Smooth muscle cell (in vitro differentiated cells): ENCODE data around the gene DPH3. TPM values are rescaled to one million over a fixed set of nuclear protein-coding genes. Genes with fewer than 3 reads are reported as not detected.

Experiments
- DNase-seq: peaks from one replicate; lab custom pipeline; 2025; ENCODE audit not compliant: unreplicated experiment; lab: John Stamatoyannopoulos, UW
- H2AFZ ChIP-seq: fragments of 200-600 bp; sonication (generic); 2 replicates; pipeline ENCODE4 v1.6.0; 2016; ENCODE audit warnings: antibody characterized with exemption, low read depth, mild to moderate bottlenecking
- H3F3A ChIP-seq: fragments of 200-600 bp; sonication (generic); 2 replicates; pipeline ENCODE4 v1.6.0; 2017; ENCODE audit warnings: antibody characterized with exemption, low read depth
- H3K27ac ChIP-seq: fragments of 200-600 bp; sonication (generic); 2 replicates; pipeline ENCODE4 v1.5.1; 2016; ENCODE audit warnings: low read depth, mild to moderate bottlenecking
- H3K27me3 ChIP-seq: fragments of 200-600 bp; sonication (generic); 2 replicates; pipeline ENCODE4 v1.6.1; 2016; ENCODE audit warnings: low read depth, mild to moderate bottlenecking
- H3K36me3 ChIP-seq: fragments of 200-600 bp; sonication (generic); 2 replicates; pipeline ENCODE4 v1.5.1; 2016; ENCODE audit warnings: low read depth
- H3K4me1 ChIP-seq: fragments of 200-600 bp; sonication (generic); 2 replicates; pipeline ENCODE4 v1.5.1; 2016; ENCODE audit warnings: low read depth
- H3K4me2 ChIP-seq: fragments of 200-600 bp; sonication (generic); 2 replicates; pipeline ENCODE4 v1.6.0; 2016; ENCODE audit warnings: mild to moderate bottlenecking
- H3K4me3 ChIP-seq: fragments of 200-600 bp; sonication (generic); 2 replicates; pipeline ENCODE4 v1.5.1; 2016; ENCODE audit warnings: mild to moderate bottlenecking
- H3K79me2 ChIP-seq: fragments of 200-600 bp; sonication (generic); 2 replicates; pipeline ENCODE4 v1.6.0; 2016; ENCODE audit warnings: low read depth, mild to moderate bottlenecking
- H3K9ac ChIP-seq: fragments of 200-600 bp; sonication (generic); 2 replicates; pipeline ENCODE4 v1.6.0; 2016; ENCODE audit warnings: low read depth
- H3K9me3 ChIP-seq: fragments of 200-600 bp; sonication (generic); replicated peaks from 2 replicates; pipeline ENCODE4 v1.5.1; 2016; ENCODE audit warnings: low read depth
- H4K20me1 ChIP-seq: fragments of 200-600 bp; sonication (generic); 2 replicates; pipeline ENCODE4 v1.6.0; 2016; ENCODE audit warnings: low read depth
- WGBS: methylation state at CpG from one replicate; pipeline ENCODE4 v1.1.7; 2016; ENCODE audit warnings: low lambda C conversion rate; 5-methylcytosine and 5-hydroxymethylcytosine counted together
- polyA plus RNA-seq: library from polyadenylated mRNA; unstranded; fragments of >200 nt; fragmentation: Nextera tagmentation; extraction: Ambion mirVana; gene quantifications from 2 replicates; pipeline ENCODE4 v1.2.1, GENCODE V29; 2016
- total RNA-seq: library from RNA; depleted of rRNA; stranded (reverse); fragments of >200 nt; gene quantifications from 2 replicates; pipeline ENCODE4 v1.2.3, GENCODE V29; 2014
- TF ChIP-seq, protein P1 (sequence below): fragments of 200-600 bp; sonication (generic); IDR thresholded peaks from 2 replicates; pipeline ENCODE4 v1.5.1; 2017; ENCODE audit warnings: borderline replicate concordance, mild to moderate bottlenecking, antibody characterized with exemption; ENCODE audit not compliant: insufficient read depth, poor library complexity, severe bottlenecking

The DPH3 gene
- total and polyA plus RNA-seq, 2 experiments from 2014 or later, result 44.7 to 69.5 TPM

DNA sequence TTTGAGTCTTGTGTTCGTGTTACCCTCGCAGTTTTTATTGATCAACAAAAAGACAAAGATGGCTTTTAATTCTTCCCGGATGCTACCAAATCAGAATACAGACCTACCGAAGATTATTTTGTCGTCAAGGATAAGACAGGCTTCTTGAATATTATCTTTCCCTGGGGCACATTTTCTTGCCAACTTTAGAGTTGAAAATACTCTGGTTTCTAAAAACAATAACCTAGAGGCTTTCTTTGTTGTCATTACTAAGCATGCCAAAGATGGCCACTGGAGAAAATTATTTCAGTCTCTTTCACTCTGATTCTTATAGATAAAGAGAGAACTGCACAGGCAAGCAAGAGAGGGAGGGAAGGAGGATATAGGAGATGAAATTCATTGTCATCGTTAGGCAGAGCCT, 34.1 kb upstream of the DPH3 start:
- TF ChIP-seq, protein P1, sequence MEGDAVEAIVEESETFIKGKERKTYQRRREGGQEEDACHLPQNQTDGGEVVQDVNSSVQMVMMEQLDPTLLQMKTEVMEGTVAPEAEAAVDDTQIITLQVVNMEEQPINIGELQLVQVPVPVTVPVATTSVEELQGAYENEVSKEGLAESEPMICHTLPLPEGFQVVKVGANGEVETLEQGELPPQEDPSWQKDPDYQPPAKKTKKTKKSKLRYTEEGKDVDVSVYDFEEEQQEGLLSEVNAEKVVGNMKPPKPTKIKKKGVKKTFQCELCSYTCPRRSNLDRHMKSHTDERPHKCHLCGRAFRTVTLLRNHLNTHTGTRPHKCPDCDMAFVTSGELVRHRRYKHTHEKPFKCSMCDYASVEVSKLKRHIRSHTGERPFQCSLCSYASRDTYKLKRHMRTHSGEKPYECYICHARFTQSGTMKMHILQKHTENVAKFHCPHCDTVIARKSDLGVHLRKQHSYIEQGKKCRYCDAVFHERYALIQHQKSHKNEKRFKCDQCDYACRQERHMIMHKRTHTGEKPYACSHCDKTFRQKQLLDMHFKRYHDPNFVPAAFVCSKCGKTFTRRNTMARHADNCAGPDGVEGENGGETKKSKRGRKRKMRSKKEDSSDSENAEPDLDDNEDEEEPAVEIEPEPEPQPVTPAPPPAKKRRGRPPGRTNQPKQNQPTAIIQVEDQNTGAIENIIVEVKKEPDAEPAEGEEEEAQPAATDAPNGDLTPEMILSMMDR, result no peak
- Histone ChIP-seq H3K9ac (no peak overlapping the region), H3K27ac (no peak overlapping the region), H4K20me1 (no peaks in the 10 kb centered on the region), H3K4me3 (no peak overlapping the region), H3K79me2 (no peaks in the 10 kb centered on the region), H3K9me3 (no peaks in the 10 kb centered on the region), H3F3A (peaks cover 5% of the 10 kb centered on the region), H2AFZ (no peak overlapping the region), H3K36me3 (peaks cover 17% of the 10 kb centered on the region), H3K4me1 (peaks cover 26% of the 10 kb centered on the region), H3K27me3 (no peaks in the 10 kb centered on the region), H3K4me2 (no peak overlapping the region)
- WGBS, result 95% methylated on average over 6 of the region's 6 CpGs
- no peak for DNase-seq

DNA sequence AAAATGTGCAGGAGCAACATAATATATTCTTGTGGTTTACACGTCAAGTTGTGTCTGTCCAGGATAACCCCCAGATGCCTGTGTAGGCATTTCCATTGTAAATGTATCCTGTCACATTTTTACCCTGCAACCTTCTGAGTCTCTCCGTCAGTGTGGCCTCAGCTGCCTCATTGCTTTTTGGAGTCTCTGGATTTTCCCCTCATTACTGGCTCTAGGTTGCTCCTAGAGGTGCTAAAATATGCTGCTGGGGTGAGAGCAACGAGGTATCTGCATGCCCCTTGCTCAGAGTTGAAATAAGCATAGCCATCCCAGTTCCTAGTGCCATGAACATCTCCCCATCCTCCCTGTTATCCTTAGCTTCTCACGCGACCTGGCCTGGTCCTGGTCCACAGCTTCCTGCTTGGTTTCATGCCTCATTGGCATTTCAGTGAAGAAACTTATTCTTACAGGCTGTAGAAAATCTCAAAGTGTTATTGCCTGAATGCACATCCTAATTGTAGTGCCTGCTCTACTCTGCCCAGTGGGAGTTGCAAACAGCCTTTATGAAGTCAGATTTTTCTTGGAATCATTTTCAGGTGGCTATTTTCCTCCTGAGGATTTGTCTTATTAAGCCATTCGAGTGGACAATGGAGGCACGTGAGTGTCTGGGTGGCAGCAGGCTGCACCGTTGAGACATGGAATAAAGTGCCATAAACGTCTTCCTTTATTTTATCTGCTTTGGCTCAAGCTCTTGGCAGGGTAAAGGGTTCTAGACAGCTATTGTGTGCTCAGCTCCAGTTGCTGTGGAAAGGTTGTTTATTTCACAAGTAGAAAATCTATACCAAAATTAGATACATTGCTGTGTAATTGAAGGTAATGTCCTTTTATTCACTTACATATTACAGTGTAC, 33.5 kb upstream of the DPH3 start:
- H3K79me2 ChIP-seq, result no peaks in the 10 kb centered on the region
- H3K27ac ChIP-seq, result no peak overlapping the region
- no peak overlapping the region for H3K4me2 ChIP-seq
- no peaks in the 10 kb centered on the region for H4K20me1 ChIP-seq
- no peak overlapping the region for H3K4me3 ChIP-seq
- no peak for DNase-seq
- TF ChIP-seq, protein P1, result no peak
- WGBS, result 90% methylated on average over 9 of the region's 9 CpGs
- H3K36me3 ChIP-seq, result peaks cover 17% of the 10 kb centered on the region
- H3F3A ChIP-seq, result peaks cover 5% of the 10 kb centered on the region
- no peaks in the 10 kb centered on the region for H3K9me3 ChIP-seq
- no peaks in the 10 kb centered on the region for H3K27me3 ChIP-seq
- no peak overlapping the region for H2AFZ ChIP-seq
- no peak overlapping the region for H3K9ac ChIP-seq
- H3K4me1 ChIP-seq, result peaks cover 26% of the 10 kb centered on the region

DNA sequence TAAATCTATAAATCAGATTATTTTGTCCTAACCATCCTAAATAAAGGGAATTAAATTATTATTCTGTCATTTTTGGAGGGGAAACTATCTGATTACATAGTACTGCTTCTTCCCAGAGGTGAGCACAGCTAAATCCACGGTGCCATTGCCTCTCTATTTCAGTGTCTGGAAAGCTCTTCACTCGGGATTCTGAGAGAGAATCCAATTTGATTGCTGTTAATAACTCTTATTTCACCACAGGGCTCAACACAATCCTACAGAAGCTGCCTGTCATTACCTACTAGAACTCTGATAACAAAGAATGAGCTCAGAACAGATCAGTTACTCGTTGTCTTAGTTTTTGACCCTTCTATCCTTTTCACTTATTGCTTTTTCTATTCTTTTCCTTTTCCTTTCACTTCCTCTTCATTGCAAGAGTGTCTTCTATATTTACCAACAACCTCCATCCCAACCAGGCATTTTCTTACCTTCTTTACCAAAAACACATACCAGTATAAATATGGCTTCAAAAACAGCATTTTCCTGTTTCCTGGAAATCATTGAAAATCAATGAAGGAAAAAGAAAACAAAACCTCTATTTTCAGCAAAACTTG, 30.7 kb upstream of the DPH3 start:
- Histone ChIP-seq H3K9me3 (no peaks in the 10 kb centered on the region), H2AFZ (no peak overlapping the region), H3K36me3 (peaks cover 17% of the 10 kb centered on the region), H3K27me3 (no peaks in the 10 kb centered on the region), H4K20me1 (no peaks in the 10 kb centered on the region), H3K4me2 (no peak overlapping the region), H3K9ac (no peak overlapping the region), H3F3A (peaks cover 5% of the 10 kb centered on the region), H3K79me2 (no peaks in the 10 kb centered on the region), H3K4me3 (no peak overlapping the region), H3K27ac (no peak overlapping the region), H3K4me1 (no peaks in the 10 kb centered on the region)
- no peak for DNase-seq
- TF ChIP-seq, protein P1, result no peak
- WGBS, result 88% methylated on average over 3 of the region's 3 CpGs

DNA sequence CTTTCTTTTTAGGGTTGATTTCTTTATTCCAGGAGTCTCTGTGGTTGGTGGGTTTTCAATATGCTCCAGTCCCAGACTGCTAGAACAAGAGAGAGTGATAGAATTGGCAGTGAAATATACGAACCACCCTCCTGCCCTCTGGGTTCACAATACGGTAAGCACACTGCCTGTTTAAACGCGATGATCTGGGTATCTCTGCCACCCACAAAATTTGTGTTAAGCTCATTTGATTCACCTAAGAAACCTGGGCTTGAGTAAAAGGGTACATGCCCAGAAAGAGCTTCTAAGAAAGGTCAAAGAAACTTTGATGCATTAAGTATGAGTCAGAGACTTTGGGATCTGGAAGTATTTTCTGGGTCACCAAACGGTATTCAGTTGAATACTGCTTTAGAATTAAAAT, 30.1 kb upstream of the DPH3 start:
- Histone ChIP-seq H3K27me3 (no peaks in the 10 kb centered on the region), H3K9ac (no peak overlapping the region), H3K4me3 (no peak overlapping the region), H3K4me1 (no peaks in the 10 kb centered on the region), H3K79me2 (no peaks in the 10 kb centered on the region), H3K36me3 (peaks cover 17% of the 10 kb centered on the region), H3K4me2 (no peak overlapping the region), H4K20me1 (no peaks in the 10 kb centered on the region), H3K27ac (no peak overlapping the region), H3K9me3 (no peaks in the 10 kb centered on the region), H3F3A (peaks cover 4% of the 10 kb centered on the region), H2AFZ (no peak overlapping the region)
- TF ChIP-seq, protein P1, result no peak
- DNase-seq, result no peak
- 95% methylated on average over 5 of the region's 5 CpGs for WGBS
